Esophagus (tissue), 2 donors: ENCODE results near the gene FAM53B. TPM values are rescaled to one million over a fixed set of nuclear protein-coding genes. Genes with fewer than 3 reads are reported as not detected.

Experiments used
- H3K27ac ChIP-seq, 2 donors: one replicate each; pipeline ENCODE4 v1.5.1; 2013; ENCODE audit warnings: low read depth in 2 of 2, mild to moderate bottlenecking in 2 of 2, inconsistent platforms in 1 of 2, low read length in 1 of 2, moderate library complexity in 1 of 2
- H3K27me3 ChIP-seq, 2 donors: one replicate each; pipeline ENCODE4 v1.6.1; 2013; ENCODE audit warnings: low read length in 2 of 2, control low read depth in 1 of 2, mild to moderate bottlenecking in 1 of 2; ENCODE audit not compliant: insufficient read depth in 2 of 2, control insufficient read depth in 1 of 2
- H3K36me3 ChIP-seq, 2 donors: one replicate each; pipeline ENCODE4 v1.6.1; 2013; ENCODE audit warnings: low read length in 1 of 2; ENCODE audit not compliant: control insufficient read depth in 2 of 2, insufficient read depth in 2 of 2
- H3K4me1 ChIP-seq, 2 donors: one replicate each; pipeline ENCODE4 v1.6.1; 2013; ENCODE audit warnings: low read length in 1 of 2; ENCODE audit not compliant: control insufficient read depth in 2 of 2, insufficient read depth in 2 of 2
- H3K4me3 ChIP-seq, 2 donors: one replicate each; pipeline ENCODE4 v1.5.1; 2013; ENCODE audit warnings: low read length in 2 of 2, mild to moderate bottlenecking in 2 of 2, low read depth in 1 of 2, moderate library complexity in 1 of 2
- H3K9me3 ChIP-seq, 2 donors: one replicate each; pipeline ENCODE4 v1.6.1; 2013; ENCODE audit warnings: mild to moderate bottlenecking in 2 of 2, low read depth in 1 of 2, low read length in 1 of 2, moderate library complexity in 1 of 2; ENCODE audit not compliant: control insufficient read depth in 2 of 2, insufficient read depth in 1 of 2
- WGBS, 2 donors: extraction: QIAGEN DNeasy Blood & Tissue Kit; methylation state at CpG; one replicate each; pipeline ENCODE4 v1.1.7; 2013; 5-methylcytosine and 5-hydroxymethylcytosine counted together
- polyA plus RNA-seq, 2 donors: library from polyadenylated mRNA; stranded (reverse); fragments of 200-250 nt; gene quantifications; one replicate each; pipeline ENCODE4 v1.2.3, GENCODE V29; 2013
- donor health status: healthy with polysubstance abuse.
- donor health status: Bipolar disorder and iron deficiency.

Gene FAM53B
- polyA plus RNA-seq, 2 donors = 9.0 to 16.8 TPM

DNA sequence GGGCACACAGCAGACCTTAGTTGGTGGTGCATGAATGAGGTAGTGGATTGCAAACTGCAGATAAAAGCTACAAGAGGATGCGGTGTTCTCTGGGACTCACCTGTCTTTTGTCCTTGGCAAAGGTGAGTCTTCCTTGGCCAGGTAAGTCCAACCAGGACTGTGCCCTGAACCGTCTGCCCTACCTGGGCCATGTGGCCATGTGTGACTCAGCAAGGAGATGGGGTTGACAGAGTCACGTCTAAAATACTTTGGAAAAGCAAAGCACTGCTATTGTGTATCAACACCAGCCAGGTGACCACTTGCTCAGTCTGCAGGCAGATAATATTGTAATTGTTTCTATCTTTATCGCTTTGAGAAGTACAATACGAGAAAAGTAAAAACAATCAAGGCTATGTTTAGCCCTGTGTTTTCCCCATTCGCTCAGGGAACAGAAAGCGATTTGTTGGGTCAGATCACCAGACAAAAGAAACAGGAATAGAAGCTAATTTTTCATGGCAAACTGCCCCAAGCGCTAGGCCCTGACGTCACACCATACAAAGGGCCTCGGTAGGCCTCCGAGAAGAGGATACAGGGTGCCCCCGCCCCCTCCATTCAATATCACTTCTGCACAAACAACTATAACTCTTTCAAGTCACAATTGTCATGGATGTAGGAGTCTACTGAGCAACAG lies 57.3 kb downstream of the FAM53B start:
- Histone ChIP-seq H3K9me3 (no peaks in the 10 kb centered on the region), H3K4me3 (no peak overlapping the region), H3K4me1 (peaks cover 0 to 17% of the 10 kb centered on the region in 2 donors), H3K27ac (no peak overlapping the region), H3K27me3 (no peaks in the 10 kb centered on the region), H3K36me3 (peaks cover 0 to 24% of the 10 kb centered on the region in 2 donors)
- WGBS, 2 donors = 70 to 74% methylated on average over 12 of the region's 12 CpGs

GRCh38 chr10:124685261-124685660 lies 58.9 kb downstream of the FAM53B start:
- H3K36me3 ChIP-seq = peaks cover 0 to 29% of the 10 kb centered on the region in 2 donors
- H3K27me3 ChIP-seq = no peaks in the 10 kb centered on the region
- no peak overlapping the region for H3K4me3 ChIP-seq
- H3K4me1 ChIP-seq = peaks cover 0 to 16% of the 10 kb centered on the region in 2 donors
- WGBS, 2 donors = 70 to 84% methylated on average over 12 of the region's 12 CpGs
- no peaks in the 10 kb centered on the region for H3K9me3 ChIP-seq
- peak overlapping the region in 1 of 2 donors; percentile 1 for H3K27ac ChIP-seq

GRCh38 chr10:124683814-124684213 lies 60.4 kb downstream of the FAM53B start:
- Histone ChIP-seq H3K4me3 (no peak overlapping the region), H3K36me3 (peaks cover 0 to 24% of the 10 kb centered on the region in 2 donors), H3K4me1 (peaks cover 3 to 18% of the 10 kb centered on the region in 2 donors), H3K9me3 (no peaks in the 10 kb centered on the region), H3K27me3 (no peaks in the 10 kb centered on the region), H3K27ac (no peak overlapping the region)
- WGBS, 2 donors = 54 to 59% methylated on average over 5 of the region's 5 CpGs

GRCh38 chr10:124681626-124682552 lies 62.3 kb downstream of the FAM53B start:
- Histone ChIP-seq H3K4me3 (no peak overlapping the region), H3K4me1 (peaks cover 5 to 30% of the 10 kb centered on the region in 2 donors), H3K27ac (no peak overlapping the region), H3K9me3 (no peaks in the 10 kb centered on the region), H3K36me3 (peaks cover 3 to 23% of the 10 kb centered on the region in 2 donors), H3K27me3 (no peaks in the 10 kb centered on the region)
- 94 to 96% methylated on average over 36 of the region's 36 CpGs for WGBS, 2 donors

GRCh38 chr10:124681091-124681490 lies 63.1 kb downstream of the FAM53B start:
- Histone ChIP-seq H3K27ac (peak overlapping the region in 1 of 2 donors; percentile 16), H3K4me1 (peaks cover 11 to 26% of the 10 kb centered on the region in 2 donors)
- 86 to 88% methylated on average over 5 of the region's 5 CpGs for WGBS, 2 donors

GRCh38 chr10:124680675-124681074 lies 63.5 kb downstream of the FAM53B start:
- H3K27ac ChIP-seq = peak overlapping the region in 1 of 2 donors; percentile 16
- H3K4me3 ChIP-seq = no peak overlapping the region
- H3K4me1 ChIP-seq = peaks cover 11 to 26% of the 10 kb centered on the region in 2 donors
- 78 to 79% methylated on average over 7 of the region's 7 CpGs for WGBS, 2 donors
- no peaks in the 10 kb centered on the region for H3K9me3 ChIP-seq
- peaks cover 3 to 27% of the 10 kb centered on the region in 2 donors for H3K36me3 ChIP-seq
- no peaks in the 10 kb centered on the region for H3K27me3 ChIP-seq

More at GRCh38 chr10:124681091-124681490, 63.1 kb downstream of the FAM53B start:
- Histone ChIP-seq H3K36me3 (peaks cover 3 to 25% of the 10 kb centered on the region in 2 donors), H3K9me3 (no peaks in the 10 kb centered on the region), H3K4me3 (no peak overlapping the region), H3K27me3 (no peaks in the 10 kb centered on the region)

DNA sequence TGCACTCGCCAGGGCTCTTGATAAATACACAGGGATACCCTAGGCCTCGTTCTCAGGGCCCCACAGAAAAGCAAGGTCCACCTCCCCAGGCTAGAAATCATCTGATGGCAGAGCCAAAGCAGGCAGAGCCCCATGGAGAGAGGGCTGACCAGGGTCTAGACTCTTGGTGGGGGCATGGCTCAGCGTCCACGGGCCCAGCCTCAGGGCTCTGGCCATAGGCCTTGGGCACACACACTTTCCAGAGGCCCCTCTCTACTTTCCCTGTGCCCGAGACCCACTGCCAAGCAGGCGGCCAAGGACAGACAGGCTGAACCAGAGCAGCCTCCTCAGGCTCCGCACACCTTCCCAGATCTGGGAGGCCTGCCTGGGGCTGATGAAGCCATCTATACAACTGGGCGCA lies 64.8 kb downstream of the FAM53B start:
- Histone ChIP-seq H3K36me3 (peaks cover 3 to 28% of the 10 kb centered on the region in 2 donors), H3K27me3 (no peaks in the 10 kb centered on the region), H3K4me1 (peaks cover 11 to 29% of the 10 kb centered on the region in 2 donors), H3K4me3 (no peak overlapping the region), H3K9me3 (no peaks in the 10 kb centered on the region), H3K27ac (peak overlapping the region in 1 of 2 donors; percentile 8)
- WGBS, 2 donors = 85 to 86% methylated on average over 8 of the region's 8 CpGs

- peaks cover 3 to 25% of the 10 kb centered on the region in 2 donors for H3K36me3 ChIP-seq
- H3K9me3 ChIP-seq = no peaks in the 10 kb centered on the region
- H3K27me3 ChIP-seq = no peaks in the 10 kb centered on the region
- peak overlapping the region in 1 of 2 donors; percentile 31 for H3K27ac ChIP-seq
- 56 to 57% methylated on average over 12 of the region's 12 CpGs for WGBS, 2 donors
- H3K4me3 ChIP-seq = no peak overlapping the region
- peaks cover 11 to 31% of the 10 kb centered on the region in 2 donors for H3K4me1 ChIP-seq
These were observed 65.5 kb downstream of the FAM53B start for GRCh38 chr10:124678557-124679240.
